Liver (tissue), 9 donors: ENCODE measurements around the gene HDLBP. TPM values are rescaled to one million over a fixed set of nuclear protein-coding genes. Genes with fewer than 3 reads are reported as not detected.

Source experiments
- DNase-seq: peaks from one replicate; pipeline ENCODE4 v3.0.0-alpha.2; 2017; ENCODE audit warnings: low spot score
- H3K27ac ChIP-seq, 2 donors: one replicate each; pipeline ENCODE4 v1.7.0; 2013; ENCODE audit warnings: inconsistent platforms in 2 of 2, low read length in 2 of 2, control low read depth in 1 of 2, low read depth in 1 of 2, mild to moderate bottlenecking in 1 of 2
- H3K27me3 ChIP-seq, 4 donors: one replicate each; pipeline versions ENCODE4 v1.6.1 to v1.7.0; 2013; ENCODE audit warnings: low read length in 3 of 4, inconsistent platforms in 1 of 4, mild to moderate bottlenecking in 1 of 4, moderate library complexity in 1 of 4; ENCODE audit not compliant: control insufficient read depth in 4 of 4, insufficient read depth in 4 of 4
- H3K36me3 ChIP-seq, 4 donors: one replicate each; pipeline versions ENCODE4 v1.6.1 to v1.7.0; 2013; ENCODE audit warnings: low read length in 3 of 4, mild to moderate bottlenecking in 3 of 4, low read depth in 1 of 4, moderate library complexity in 1 of 4; ENCODE audit not compliant: control insufficient read depth in 4 of 4, insufficient read depth in 3 of 4
- H3K4me1 ChIP-seq, 4 donors: one replicate each; pipeline versions ENCODE4 v1.6.1 to v1.7.0; 2013; ENCODE audit warnings: low read length in 3 of 4, mild to moderate bottlenecking in 3 of 4, moderate library complexity in 1 of 4; ENCODE audit not compliant: control insufficient read depth in 4 of 4, insufficient read depth in 4 of 4
- H3K4me3 ChIP-seq, 3 donors: one replicate each; pipeline versions ENCODE4 v1.6.1 to v1.7.0; 2013; ENCODE audit warnings: low read length in 3 of 3, control low read depth in 1 of 3, low read depth in 1 of 3, mild to moderate bottlenecking in 1 of 3
- H3K9ac ChIP-seq, 2 donors: one replicate each; pipeline ENCODE4 v1.7.0; 2013; ENCODE audit warnings: low read length in 2 of 2, mild to moderate bottlenecking in 2 of 2, moderate library complexity in 2 of 2, control low read depth in 1 of 2, low read depth in 1 of 2
- H3K9me3 ChIP-seq, 4 donors: one replicate each; pipeline versions ENCODE4 v1.6.1 to v1.7.0; 2013; ENCODE audit warnings: low read length in 3 of 4; ENCODE audit not compliant: control insufficient read depth in 4 of 4
- ATF3 ChIP-seq: IDR thresholded peaks from 2 replicates; pipeline ENCODE4 v1.6.1; 2016; ENCODE audit warnings: antibody characterized with exemption
- CTCF ChIP-seq: fragments of 150-350 bp; IDR thresholded peaks from 2 replicates; pipeline ENCODE4 v1.5.1; 2017; ENCODE audit warnings: improper control_type of control experiment, low read depth, low read length; ENCODE audit not compliant: missing input control
- EGR1 ChIP-seq, 2 donors: IDR thresholded peaks; 2 replicates each; pipeline ENCODE4 v1.6.1; 2016 to 2018; ENCODE audit warnings: antibody characterized with exemption in 2 of 2, low read depth in 2 of 2
- FOXA1 ChIP-seq: IDR thresholded peaks from 2 replicates; pipeline ENCODE4 v1.6.1; 2016; ENCODE audit warnings: antibody characterized with exemption
- GABPA ChIP-seq, 2 donors: IDR thresholded peaks in 1 of 2; conservative IDR thresholded peaks in 1 of 2; 2 replicates each; pipeline ENCODE4 v1.6.1; 2016; ENCODE audit warnings: antibody characterized with exemption in 2 of 2, mild to moderate bottlenecking in 1 of 2, moderate library complexity in 1 of 2
- HNF4A ChIP-seq, 2 donors: conservative IDR thresholded peaks; 2 replicates each; pipeline ENCODE4 v1.6.1; 2016; ENCODE audit warnings: antibody characterized with exemption in 2 of 2, mild to moderate bottlenecking in 2 of 2
- HNF4G ChIP-seq: IDR thresholded peaks from 2 replicates; pipeline ENCODE4 v1.6.1; 2016; ENCODE audit warnings: antibody characterized with exemption
- MAX ChIP-seq: IDR thresholded peaks from 2 replicates; pipeline ENCODE4 v1.6.1; 2016; ENCODE audit warnings: antibody characterized with exemption
- NR2F2 ChIP-seq: IDR thresholded peaks from 2 replicates; pipeline ENCODE4 v1.6.1; 2016; ENCODE audit warnings: antibody characterized with exemption
- RAD21 ChIP-seq, 2 donors: IDR thresholded peaks; 2 replicates each; pipeline ENCODE4 v1.6.1; 2016; ENCODE audit warnings: antibody characterized with exemption in 2 of 2, mild to moderate bottlenecking in 2 of 2
- REST ChIP-seq: IDR thresholded peaks from 2 replicates; pipeline ENCODE4 v1.6.1; 2016; ENCODE audit warnings: antibody characterized with exemption, mild to moderate bottlenecking
- TAF1 ChIP-seq: conservative IDR thresholded peaks from 2 replicates; pipeline ENCODE4 v1.6.1; 2016; ENCODE audit warnings: antibody characterized with exemption, mild to moderate bottlenecking
- ZBTB33 ChIP-seq: IDR thresholded peaks from 2 replicates; pipeline ENCODE4 v1.6.1; 2016; ENCODE audit warnings: antibody characterized with exemption
- WGBS: extraction: QIAGEN DNeasy Blood & Tissue Kit; methylation state at CpG from one replicate; pipeline ENCODE4 v1.1.7; 2013; 5-methylcytosine and 5-hydroxymethylcytosine counted together
- polyA plus RNA-seq, 2 donors: library from polyadenylated mRNA; stranded (reverse) in 1 of 2; unstranded in 1 of 2; fragments of 200-250 nt in 1 of 2; fragments of >200 nt in 1 of 2; fragmentation: Nextera tagmentation in 1 of 2; extraction: Ambion mirVana in 1 of 2; gene quantifications; one replicate each; pipeline versions ENCODE4 v1.2.1 to v1.2.3, GENCODE V29; 2013 to 2015
- total RNA-seq, 2 donors: library from RNA; depleted of rRNA; stranded (reverse); fragments of >200 nt; gene quantifications; one replicate each; pipeline ENCODE4 v1.2.3, GENCODE V29; 2014
- donor health status: healthy.
- donor health status: healthy.
- donor health status: healthy.
- donor health status: healthy.
- donor health status: healthy.

Gene HDLBP
- total and polyA plus RNA-seq, 4 donors = 219 to 580 (median 258) TPM

- no peak for TF ChIP-seq ZBTB33
- TF ChIP-seq EGR1 (IDR thresholded peaks at IDR 0.05; ENCODE audit: low read depth in 2 of 2) = no peak
- no peak for TF ChIP-seq MAX
- TF ChIP-seq HNF4A (conservative IDR thresholded peaks at IDR 0.05) = no peak
Measured at GRCh38 chr2:241249654-241250053, 65.8 kb downstream of the HDLBP start (continued).

- H3K36me3 ChIP-seq = peaks cover 37 to 98% (median 93%) of the 10 kb centered on the region in 4 donors
- DNase-seq = no peak
- H3K27me3 ChIP-seq = no peaks in the 10 kb centered on the region
- H3K9ac ChIP-seq = no peak overlapping the region
- 73% methylated on average over 6 of the region's 6 CpGs for WGBS
- H3K4me1 ChIP-seq = no peaks in the 10 kb centered on the region
- TF ChIP-seq ATF3 (no peak), RAD21 (IDR thresholded peaks at IDR 0.05) (no peak), CTCF (no peak), MAX (no peak), HNF4A (conservative IDR thresholded peaks at IDR 0.05) (no peak), TAF1 (no peak)
- no peaks in the 10 kb centered on the region for H3K9me3 ChIP-seq
- no peak overlapping the region for H3K27ac ChIP-seq
- H3K4me3 ChIP-seq = no peak overlapping the region
Measured at GRCh38 chr2:241248897-241249296, 66.6 kb downstream of the HDLBP start.

GRCh38 chr2:241248289-241248688 is 67.2 kb downstream of the HDLBP start:
- no peaks in the 10 kb centered on the region for H3K9me3 ChIP-seq
- H3K4me1 ChIP-seq = no peaks in the 10 kb centered on the region
- TF ChIP-seq RAD21 (IDR thresholded peaks at IDR 0.05) (no peak), NR2F2 (no peak), HNF4A (conservative IDR thresholded peaks at IDR 0.05) (no peak), EGR1 (IDR thresholded peaks at IDR 0.05; ENCODE audit: low read depth in 2 of 2) (no peak), HNF4G (no peak), ATF3 (no peak), GABPA (IDR thresholded peaks at IDR 0.05 in 1 of 2, conservative IDR thresholded peaks at IDR 0.05 in 1 of 2) (no peak), REST (no peak), FOXA1 (no peak)
- WGBS = 98% methylated on average over 11 of the region's 11 CpGs
- H3K4me3 ChIP-seq = no peak overlapping the region
- H3K9ac ChIP-seq = no peak overlapping the region
- H3K27ac ChIP-seq = no peak overlapping the region
- H3K27me3 ChIP-seq = no peaks in the 10 kb centered on the region
- no peak for DNase-seq
- H3K36me3 ChIP-seq = peaks cover 37 to 98% (median 93%) of the 10 kb centered on the region in 4 donors
